HepG2 (cell line): Measurements from ENCODE around the gene ZDHHC24. TPM values are rescaled to one million over a fixed set of nuclear protein-coding genes. Genes with fewer than 3 reads are reported as not detected.
A peak's percentile ranks its signal among the peaks of the same experiment; 100 is the strongest.

Source experiments
- DMTF1 ChIP-seq: sonication (generic); formaldehyde crosslinking; IDR thresholded peaks from 2 replicates; pipeline ENCODE4 v1.4.0; 2020; ENCODE audit warnings: mild to moderate bottlenecking, missing genetic modification reagents
- DR1 ChIP-seq: sonication (generic); formaldehyde crosslinking; IDR thresholded peaks from 2 replicates; pipeline ENCODE4 v1.8.0; 2021; ENCODE audit warnings: mild to moderate bottlenecking, missing genetic modification reagents, inconsistent platforms
- HDAC1 ChIP-seq: sonication (generic); formaldehyde crosslinking; IDR thresholded peaks from 2 replicates; pipeline ENCODE4 v1.5.1; 2020; ENCODE audit warnings: mild to moderate bottlenecking, missing genetic modification reagents
- MZF1 ChIP-seq: sonication (generic); formaldehyde crosslinking; IDR thresholded peaks from 2 replicates; pipeline ENCODE4 v1.8.1; 2023; ENCODE audit warnings: mild to moderate bottlenecking, missing genetic modification reagents, borderline replicate concordance
- NBN ChIP-seq: fragments of 450-650 bp; conservative IDR thresholded peaks from 2 replicates; pipeline ENCODE4 v1.6.1; 2017
- RARG ChIP-seq: sonication (generic); formaldehyde crosslinking; IDR thresholded peaks from 2 replicates; pipeline ENCODE4 v1.4.0; 2020; ENCODE audit warnings: low read depth, mild to moderate bottlenecking, missing genetic modification reagents
- RXRB ChIP-seq: IDR thresholded peaks from 2 replicates; pipeline ENCODE4 v1.6.1; 2016; ENCODE audit warnings: borderline replicate concordance, missing genetic modification reagents, missing compliant biosample characterization
- SMYD3 ChIP-seq: sonication (generic); formaldehyde crosslinking; IDR thresholded peaks from 2 replicates; pipeline ENCODE4 v1.8.1; 2023; ENCODE audit warnings: mild to moderate bottlenecking, missing genetic modification reagents
- ZFP36 ChIP-seq: fragments of 150-350 bp; IDR thresholded peaks from 2 replicates; pipeline ENCODE4 v1.6.1; 2018; ENCODE audit warnings: borderline replicate concordance, low read length, low read depth; ENCODE audit not compliant: partially characterized antibody
- ZFP36L2 ChIP-seq: sonication (generic); formaldehyde crosslinking; IDR thresholded peaks from 2 replicates; pipeline ENCODE4 v1.4.0; 2020; ENCODE audit warnings: missing genetic modification reagents
- ZHX1 ChIP-seq: sonication (generic); formaldehyde crosslinking; IDR thresholded peaks from 2 replicates; pipeline ENCODE4 v1.8.1; 2022; ENCODE audit warnings: low read depth, mild to moderate bottlenecking, missing genetic modification reagents
- ZNF441 ChIP-seq: sonication (generic); formaldehyde crosslinking; IDR thresholded peaks from 2 replicates; pipeline ENCODE4 v1.7.0; 2021; ENCODE audit warnings: missing genetic modification reagents, borderline replicate concordance
- ZNF841 ChIP-seq: sonication (generic); formaldehyde crosslinking; IDR thresholded peaks from 2 replicates; pipeline ENCODE4 v1.8.1; 2023; ENCODE audit warnings: missing genetic modification reagents, borderline replicate concordance
- polyA plus RNA-seq, 8 experiments: library from polyadenylated mRNA; depleted of rRNA in 3 of 8; stranded (reverse) in 7 of 8; unstranded in 1 of 8; fragments of >200 nt; fragmentation: Illumina TruSeq in 4 of 8; extraction: Trizol in 4 of 8; gene quantifications; 2 replicates each; pipeline versions ENCODE4 v1.2.1 to v1.2.3, GENCODE V29; 2011 to 2016; ENCODE audit warnings: low read depth in 4 of 8, missing spikeins in 1 of 8, mixed read lengths in 1 of 8; ENCODE audit not compliant: insufficient read depth in 1 of 8
- total RNA-seq, 5 experiments: library from RNA; depleted of rRNA; stranded (reverse); fragments of >200 nt; fragmentation: Illumina TruSeq; extraction: Trizol; gene quantifications; 2 replicates each; pipeline ENCODE4 v1.2.3, GENCODE V29; 2016; ENCODE audit warnings: low read depth in 1 of 5
- TF ChIP-seq, protein P1 (sequence below): IDR thresholded peaks from 2 replicates; pipeline ENCODE4 v1.6.1; 2016; ENCODE audit warnings: missing genetic modification reagents, missing compliant biosample characterization
- TF ChIP-seq, protein P2 (sequence below), 2 experiments: IDR thresholded peaks; 2 replicates each; pipeline ENCODE4 v1.6.1; 2011 to 2012; ENCODE audit warnings: low read length in 2 of 2, borderline replicate concordance in 1 of 2, low read depth in 1 of 2, mild to moderate bottlenecking in 1 of 2, moderate library complexity in 1 of 2
- TF ChIP-seq, protein P3 (sequence below): sonication (generic); formaldehyde crosslinking; IDR thresholded peaks from 2 replicates; pipeline ENCODE4 v1.8.0; 2022; ENCODE audit warnings: mild to moderate bottlenecking, missing genetic modification reagents, moderate library complexity
- TF ChIP-seq, protein P4 (sequence below): sonication (generic); formaldehyde crosslinking; IDR thresholded peaks from 2 replicates; pipeline ENCODE4 v1.8.1; 2023; ENCODE audit warnings: mild to moderate bottlenecking, missing genetic modification reagents

The ZDHHC24 gene
- total and polyA plus RNA-seq, 2 of the 13 experiments (the other 11 are each of a cell fraction or from before 2014, with no cell fraction given): 4.3 TPM

GRCh38 chr11:66545701-66546367, at the start of gene ZDHHC24 (continued):
- TF ChIP-seq ZHX1 (CRISPR knock-in tag): no peak
- TF ChIP-seq, protein P1, sequence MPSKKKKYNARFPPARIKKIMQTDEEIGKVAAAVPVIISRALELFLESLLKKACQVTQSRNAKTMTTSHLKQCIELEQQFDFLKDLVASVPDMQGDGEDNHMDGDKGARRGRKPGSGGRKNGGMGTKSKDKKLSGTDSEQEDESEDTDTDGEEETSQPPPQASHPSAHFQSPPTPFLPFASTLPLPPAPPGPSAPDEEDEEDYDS (CRISPR knock-in tag): peak; percentile 51; the same call in 1 of the 2 replicates
- peak; percentile 76 for TF ChIP-seq HDAC1 (CRISPR knock-in tag)
- no peak for TF ChIP-seq SMYD3 (CRISPR knock-in tag)
- TF ChIP-seq ZFP36: no peak
- TF ChIP-seq, protein P2, sequence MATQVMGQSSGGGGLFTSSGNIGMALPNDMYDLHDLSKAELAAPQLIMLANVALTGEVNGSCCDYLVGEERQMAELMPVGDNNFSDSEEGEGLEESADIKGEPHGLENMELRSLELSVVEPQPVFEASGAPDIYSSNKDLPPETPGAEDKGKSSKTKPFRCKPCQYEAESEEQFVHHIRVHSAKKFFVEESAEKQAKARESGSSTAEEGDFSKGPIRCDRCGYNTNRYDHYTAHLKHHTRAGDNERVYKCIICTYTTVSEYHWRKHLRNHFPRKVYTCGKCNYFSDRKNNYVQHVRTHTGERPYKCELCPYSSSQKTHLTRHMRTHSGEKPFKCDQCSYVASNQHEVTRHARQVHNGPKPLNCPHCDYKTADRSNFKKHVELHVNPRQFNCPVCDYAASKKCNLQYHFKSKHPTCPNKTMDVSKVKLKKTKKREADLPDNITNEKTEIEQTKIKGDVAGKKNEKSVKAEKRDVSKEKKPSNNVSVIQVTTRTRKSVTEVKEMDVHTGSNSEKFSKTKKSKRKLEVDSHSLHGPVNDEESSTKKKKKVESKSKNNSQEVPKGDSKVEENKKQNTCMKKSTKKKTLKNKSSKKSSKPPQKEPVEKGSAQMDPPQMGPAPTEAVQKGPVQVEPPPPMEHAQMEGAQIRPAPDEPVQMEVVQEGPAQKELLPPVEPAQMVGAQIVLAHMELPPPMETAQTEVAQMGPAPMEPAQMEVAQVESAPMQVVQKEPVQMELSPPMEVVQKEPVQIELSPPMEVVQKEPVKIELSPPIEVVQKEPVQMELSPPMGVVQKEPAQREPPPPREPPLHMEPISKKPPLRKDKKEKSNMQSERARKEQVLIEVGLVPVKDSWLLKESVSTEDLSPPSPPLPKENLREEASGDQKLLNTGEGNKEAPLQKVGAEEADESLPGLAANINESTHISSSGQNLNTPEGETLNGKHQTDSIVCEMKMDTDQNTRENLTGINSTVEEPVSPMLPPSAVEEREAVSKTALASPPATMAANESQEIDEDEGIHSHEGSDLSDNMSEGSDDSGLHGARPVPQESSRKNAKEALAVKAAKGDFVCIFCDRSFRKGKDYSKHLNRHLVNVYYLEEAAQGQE (IDR thresholded peaks at IDR 0.05; ENCODE audit: borderline replicate concordance in 1 of 2, low read depth in 1 of 2, low read length in 2 of 2): no peak
- no peak for TF ChIP-seq DMTF1 (CRISPR knock-in tag)
- TF ChIP-seq, protein P3, sequence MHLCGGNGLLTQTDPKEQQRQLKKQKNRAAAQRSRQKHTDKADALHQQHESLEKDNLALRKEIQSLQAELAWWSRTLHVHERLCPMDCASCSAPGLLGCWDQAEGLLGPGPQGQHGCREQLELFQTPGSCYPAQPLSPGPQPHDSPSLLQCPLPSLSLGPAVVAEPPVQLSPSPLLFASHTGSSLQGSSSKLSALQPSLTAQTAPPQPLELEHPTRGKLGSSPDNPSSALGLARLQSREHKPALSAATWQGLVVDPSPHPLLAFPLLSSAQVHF (CRISPR knock-in tag): no peak
- TF ChIP-seq ZFP36L2: no peak
- 0 out of 2 replicates have a peak, but pooled peaks have one; percentile 26 for TF ChIP-seq ZNF441 (CRISPR knock-in tag)
- peak; percentile 76; the same call in 1 of the 2 replicates for TF ChIP-seq DR1 (CRISPR knock-in tag)
- no peak for TF ChIP-seq RARG (CRISPR knock-in tag)
- TF ChIP-seq NBN: no peak
- no peak for TF ChIP-seq RXRB
- TF ChIP-seq MZF1 (CRISPR knock-in tag): no peak
- TF ChIP-seq ZNF841 (CRISPR knock-in tag): no peak
- TF ChIP-seq, protein P4, sequence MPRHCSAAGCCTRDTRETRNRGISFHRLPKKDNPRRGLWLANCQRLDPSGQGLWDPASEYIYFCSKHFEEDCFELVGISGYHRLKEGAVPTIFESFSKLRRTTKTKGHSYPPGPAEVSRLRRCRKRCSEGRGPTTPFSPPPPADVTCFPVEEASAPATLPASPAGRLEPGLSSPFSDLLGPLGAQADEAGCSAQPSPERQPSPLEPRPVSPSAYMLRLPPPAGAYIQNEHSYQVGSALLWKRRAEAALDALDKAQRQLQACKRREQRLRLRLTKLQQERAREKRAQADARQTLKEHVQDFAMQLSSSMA (CRISPR knock-in tag): no peak
